Measurements from ENCODE around the gene DMD. TPM values are rescaled to one million over a fixed set of nuclear protein-coding genes. Genes with fewer than 3 reads are reported as not detected.

Gene DMD
- total and polyA plus RNA-seq, 2 of the 8 experiments (the other 6 are each of a cell fraction or from before 2014, with no cell fraction given): 4.8 to 7.4 TPM

DNA sequence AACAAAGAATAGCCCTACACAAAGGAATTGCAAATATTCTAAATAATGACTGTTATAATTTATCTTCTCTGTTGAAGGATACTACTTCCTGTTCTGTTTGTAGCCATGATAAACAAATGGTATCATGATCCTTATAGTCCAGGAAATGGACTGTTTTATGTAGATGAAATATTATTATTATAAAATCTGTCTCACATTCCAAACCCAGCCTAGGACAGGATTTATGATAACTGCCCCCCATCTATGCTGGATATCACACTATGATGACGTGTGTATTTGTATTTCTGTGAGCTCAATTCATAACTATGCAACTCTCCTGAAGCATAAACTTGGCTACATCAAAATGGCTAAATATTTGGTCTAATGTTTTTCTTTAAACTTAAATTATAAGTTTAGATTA lies 21.3 kb downstream of the DMD start (continued):
- TF ChIP-seq KDM4A (IDR thresholded peaks at IDR 0.05; ENCODE audit: low read depth, low read length, severe bottlenecking): no peak

DNA sequence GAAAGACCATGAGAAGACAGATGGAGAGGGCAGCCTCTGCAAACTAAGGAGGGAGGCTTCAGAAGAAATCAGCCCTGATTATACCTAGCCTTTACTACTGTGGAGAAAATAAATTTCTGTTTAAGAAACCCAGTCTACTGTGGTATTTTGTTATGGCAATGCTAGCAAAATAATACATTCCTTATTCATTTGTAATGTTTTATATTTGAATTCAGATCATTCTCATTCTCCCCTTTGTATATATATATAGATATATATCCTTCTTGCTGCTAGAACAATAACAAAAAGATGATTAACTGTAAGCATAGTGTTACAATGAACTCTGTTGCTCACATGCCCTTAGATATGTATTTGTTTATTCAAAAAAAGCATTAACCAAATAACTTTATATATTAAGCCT lies 22.5 kb downstream of the DMD start:
- no peak overlapping the region for H3K4me3 ChIP-seq (ENCODE audit: extremely low read depth in 1 of 4, insufficient read depth in 2 of 4, low read depth in 3 of 4, low read length in 4 of 4)
- DNase-seq (ENCODE audit: low read depth in 1 of 2, low spot score in 2 of 2) (no peak), FAIRE-seq (no peak)
- H3K56ac ChIP-seq (replicated peaks; ENCODE audit: insufficient read length, low read depth, low read length): no peak overlapping the region
- H3K23me2 ChIP-seq (ENCODE audit: low read depth, low read length): no peaks in the 10 kb centered on the region
- no peak overlapping the region for H3K14ac ChIP-seq (ENCODE audit: insufficient read length)
- ChIA-PET CTCF (ENCODE audit: partially characterized antibody) (no interaction called here), POLR2A (ENCODE audit: partially characterized antibody) (no interaction called here)
- H3K9ac ChIP-seq (replicated peaks in 1 of 4; ENCODE audit: extremely low read depth in 1 of 4, low read depth in 3 of 4, low read length in 3 of 4): no peak overlapping the region
- H2BK12ac ChIP-seq (ENCODE audit: low read depth, low read length): no peak overlapping the region
- no peaks in the 10 kb centered on the region for H3K79me1 ChIP-seq (ENCODE audit: low read depth, low read length)
- H3K23ac ChIP-seq (ENCODE audit: insufficient read length): no peak overlapping the region
- no peak overlapping the region for H4K8ac ChIP-seq (ENCODE audit: extremely low read depth, insufficient read depth, low read length)
- no peak overlapping the region for H4K91ac ChIP-seq (replicated peaks; ENCODE audit: insufficient read length, low read length)
- no peaks in the 10 kb centered on the region for H4K20me1 ChIP-seq (replicated peaks in 1 of 2; ENCODE audit: control insufficient read depth in 1 of 2, insufficient read depth in 2 of 2, low read length in 2 of 2)
- no peaks in the 10 kb centered on the region for H3K79me2 ChIP-seq (ENCODE audit: control insufficient read depth in 1 of 2, insufficient read depth in 2 of 2, low read length in 2 of 2)
- H3K4me2 ChIP-seq (ENCODE audit: insufficient read depth in 1 of 2, low read depth in 2 of 2, low read length in 2 of 2): no peak overlapping the region
- H4K5ac ChIP-seq (ENCODE audit: insufficient read length, low read depth, low read length): no peak overlapping the region
- H2BK20ac ChIP-seq (ENCODE audit: low read length): no peak overlapping the region
- H3K4me1 ChIP-seq (replicated peaks in 1 of 4; ENCODE audit: control insufficient read depth in 3 of 4, insufficient read depth in 4 of 4, low read length in 3 of 4): no peaks in the 10 kb centered on the region
- H2BK120ac ChIP-seq (replicated peaks; ENCODE audit: low read depth, low read length): no peak overlapping the region
- no peak overlapping the region for H2AK5ac ChIP-seq (ENCODE audit: low read depth, low read length)
- H2AFZ ChIP-seq (ENCODE audit: low read length): no peak overlapping the region
- no peak overlapping the region for H3K18ac ChIP-seq (ENCODE audit: extremely low read depth, low read length)
- no peak overlapping the region for H3K27ac ChIP-seq (ENCODE audit: low read depth, low read length)
- no peak overlapping the region for H2BK5ac ChIP-seq (ENCODE audit: low read depth, low read length)
- no peaks in the 10 kb centered on the region for H3K36me3 ChIP-seq (ENCODE audit: control insufficient read depth in 2 of 4, insufficient read depth in 4 of 4, low read length in 3 of 4)
- no peaks in the 10 kb centered on the region for H3K9me3 ChIP-seq (ENCODE audit: insufficient read depth in 2 of 2, low read depth in 1 of 2, low read length in 1 of 2)
- no peak overlapping the region for H2BK15ac ChIP-seq (ENCODE audit: low read length)
- peaks cover 0 to 4% (median 2%) of the 10 kb centered on the region in 4 experiments; a peak in 2 of 7 replicates for H3K27me3 ChIP-seq (replicated peaks in 1 of 4; ENCODE audit: control insufficient read depth in 3 of 4, extremely low read depth in 1 of 4, insufficient read depth in 3 of 4, low read length in 3 of 4)
- no peak overlapping the region for H3K4ac ChIP-seq (replicated peaks; ENCODE audit: insufficient read length, low read depth, low read length)
- no peak for TF ChIP-seq SP4 (IDR thresholded peaks at IDR 0.05; ENCODE audit: low read length)
- no peak for TF ChIP-seq POLR2AphosphoS5 (IDR thresholded peaks at IDR 0.05; ENCODE audit: low read depth, low read length)
- TF ChIP-seq RXRA (IDR thresholded peaks at IDR 0.05; ENCODE audit: insufficient read depth, low read depth, low read length): no peak
- no peak for TF ChIP-seq RBBP5 (IDR thresholded peaks at IDR 0.05; ENCODE audit: borderline replicate concordance, low read depth, low read length)
- no peak for TF ChIP-seq KDM1A (IDR thresholded peaks at IDR 0.05; ENCODE audit: borderline replicate concordance, low read length)
- TF ChIP-seq SRF (IDR thresholded peaks at IDR 0.05; ENCODE audit: low read depth, low read length): no peak
- no peak for TF ChIP-seq TCF12 (IDR thresholded peaks at IDR 0.05; ENCODE audit: low read depth, low read length)
- TF ChIP-seq RNF2 (IDR thresholded peaks at IDR 0.05; ENCODE audit: borderline replicate concordance, low read depth, low read length, missing control alignments, poor library complexity, severe bottlenecking): no peak
- TF ChIP-seq GTF2F1 (IDR thresholded peaks at IDR 0.05; ENCODE audit: borderline replicate concordance, low read depth, low read length): no peak
- TF ChIP-seq, protein P1, sequence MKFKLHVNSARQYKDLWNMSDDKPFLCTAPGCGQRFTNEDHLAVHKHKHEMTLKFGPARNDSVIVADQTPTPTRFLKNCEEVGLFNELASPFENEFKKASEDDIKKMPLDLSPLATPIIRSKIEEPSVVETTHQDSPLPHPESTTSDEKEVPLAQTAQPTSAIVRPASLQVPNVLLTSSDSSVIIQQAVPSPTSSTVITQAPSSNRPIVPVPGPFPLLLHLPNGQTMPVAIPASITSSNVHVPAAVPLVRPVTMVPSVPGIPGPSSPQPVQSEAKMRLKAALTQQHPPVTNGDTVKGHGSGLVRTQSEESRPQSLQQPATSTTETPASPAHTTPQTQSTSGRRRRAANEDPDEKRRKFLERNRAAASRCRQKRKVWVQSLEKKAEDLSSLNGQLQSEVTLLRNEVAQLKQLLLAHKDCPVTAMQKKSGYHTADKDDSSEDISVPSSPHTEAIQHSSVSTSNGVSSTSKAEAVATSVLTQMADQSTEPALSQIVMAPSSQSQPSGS (IDR thresholded peaks at IDR 0.05; ENCODE audit: low read length): no peak

All from H1 (cell line).